HEK293 (cell line): ENCODE results near the gene ZDHHC24.

Experiments used
- CTCF ChIA-PET: fragments of 350-600 bp; formaldehyde crosslinking; extraction: SDS; loops from one replicate; lab custom pipeline; 2021; ENCODE audit warnings: antibody characterized with exemption; lab: Yijun Ruan, JAX
- POLR2A ChIA-PET: fragments of 300-600 bp; formaldehyde crosslinking; extraction: SDS; loops from one replicate; lab custom pipeline; 2020; ENCODE audit warnings: antibody characterized with exemption, inconsistent platforms; lab: Yijun Ruan, JAX
- H3K27ac ChIP-seq: fragments of 200-500 bp; sonication (Bioruptor generic); 2 replicates; pipeline ENCODE4 v1.5.1; 2014; ENCODE audit warnings: low read depth, low read length, control low read depth, inconsistent platforms; ENCODE audit errors: extremely low read depth
- H3K36me3 ChIP-seq, 2 experiments: fragments of 200-500 bp in 1 of 2; sonication (Bioruptor generic) in 1 of 2; 1 replicate in 1 of 2; 2 replicates in 1 of 2; pipeline ENCODE4 v1.5.1; 2014 to 2017; ENCODE audit warnings: inconsistent platforms in 2 of 2, low read length in 2 of 2; ENCODE audit not compliant: control insufficient read depth in 2 of 2, insufficient read depth in 1 of 2
- H3K4me1 ChIP-seq: fragments of 200-500 bp; sonication (Bioruptor generic); 2 replicates; pipeline ENCODE4 v1.5.1; 2014; ENCODE audit warnings: mild to moderate bottlenecking, low read length, inconsistent platforms; ENCODE audit not compliant: control insufficient read depth, insufficient read depth
- H3K4me3 ChIP-seq: 2 replicates; pipeline ENCODE4 v1.5.1; 2011; ENCODE audit warnings: low read depth, mild to moderate bottlenecking, control low read depth, low read length, moderate library complexity
- H3K9me3 ChIP-seq: fragments of 200-500 bp; sonication (Bioruptor generic); 2 replicates; pipeline ENCODE4 v1.5.1; 2014; ENCODE audit warnings: low read depth, low read length, inconsistent platforms; ENCODE audit not compliant: control insufficient read depth, insufficient read depth
- EGR2 ChIP-seq: fragments of 450-650 bp; formaldehyde crosslinking; IDR thresholded peaks from 2 replicates; pipeline ENCODE4 v1.5.1; 2016; ENCODE audit warnings: low read depth, missing biosample characterization, missing genetic modification characterization
- GLIS1 ChIP-seq: fragments of 450-650 bp; formaldehyde crosslinking; IDR thresholded peaks from 2 replicates; pipeline ENCODE4 v1.5.1; 2016; ENCODE audit warnings: missing biosample characterization, missing genetic modification characterization
- GLIS2 ChIP-seq: fragments of 450-650 bp; formaldehyde crosslinking; IDR thresholded peaks from 2 replicates; pipeline ENCODE4 v1.5.1; 2016; ENCODE audit warnings: missing biosample characterization, missing genetic modification characterization
- HIC1 ChIP-seq: fragments of 450-650 bp; formaldehyde crosslinking; IDR thresholded peaks from 2 replicates; pipeline ENCODE4 v1.5.1; 2016; ENCODE audit warnings: missing biosample characterization, missing genetic modification characterization
- KLF7 ChIP-seq: fragments of 450-650 bp; formaldehyde crosslinking; IDR thresholded peaks from 2 replicates; pipeline ENCODE4 v1.5.1; 2016; ENCODE audit warnings: missing biosample characterization, missing genetic modification characterization, borderline replicate concordance
- PATZ1 ChIP-seq: fragments of 450-650 bp; formaldehyde crosslinking; IDR thresholded peaks from 2 replicates; pipeline ENCODE4 v1.5.1; 2016; ENCODE audit warnings: missing biosample characterization, missing genetic modification characterization
- ZFHX2 ChIP-seq: fragments of 450-650 bp; formaldehyde crosslinking; conservative IDR thresholded peaks from 2 replicates; pipeline ENCODE4 v1.5.1; 2016; ENCODE audit warnings: missing biosample characterization, missing genetic modification characterization
- ZIC2 ChIP-seq: fragments of 450-650 bp; formaldehyde crosslinking; IDR thresholded peaks from 2 replicates; pipeline ENCODE4 v1.5.1; 2016; ENCODE audit warnings: missing biosample characterization, missing genetic modification characterization
- ZNF132 ChIP-seq: fragments of 450-650 bp; formaldehyde crosslinking; IDR thresholded peaks from 2 replicates; pipeline ENCODE4 v1.5.1; 2017; ENCODE audit warnings: missing biosample characterization, missing genetic modification characterization, borderline replicate concordance
- ZNF157 ChIP-seq: fragments of 450-650 bp; formaldehyde crosslinking; IDR thresholded peaks from 2 replicates; pipeline ENCODE4 v1.5.1; 2016; ENCODE audit warnings: missing biosample characterization, missing genetic modification characterization
- ZNF169 ChIP-seq: fragments of 450-650 bp; formaldehyde crosslinking; IDR thresholded peaks from 2 replicates; pipeline ENCODE4 v1.5.1; 2016; ENCODE audit warnings: missing biosample characterization, missing genetic modification characterization
- ZNF184 ChIP-seq: fragments of 450-650 bp; IDR thresholded peaks from 2 replicates; pipeline ENCODE4 v1.5.1; 2018; ENCODE audit warnings: missing biosample characterization, mild to moderate bottlenecking, missing genetic modification characterization
- ZNF311 ChIP-seq: fragments of 450-650 bp; formaldehyde crosslinking; IDR thresholded peaks from 2 replicates; pipeline ENCODE4 v1.5.1; 2017; ENCODE audit warnings: missing biosample characterization, missing genetic modification characterization, borderline replicate concordance
- ZNF335 ChIP-seq: fragments of 450-650 bp; formaldehyde crosslinking; conservative IDR thresholded peaks from 2 replicates; pipeline ENCODE4 v1.5.1; 2016; ENCODE audit warnings: missing biosample characterization, missing genetic modification characterization
- ZNF391 ChIP-seq: fragments of 450-650 bp; formaldehyde crosslinking; IDR thresholded peaks from 2 replicates; pipeline ENCODE4 v1.5.1; 2016; ENCODE audit warnings: low read depth, missing biosample characterization, missing genetic modification characterization, borderline replicate concordance
- ZNF600 ChIP-seq: fragments of 450-650 bp; formaldehyde crosslinking; IDR thresholded peaks from 2 replicates; pipeline ENCODE4 v1.5.1; 2016; ENCODE audit warnings: missing biosample characterization, missing genetic modification characterization
- ZNF670 ChIP-seq: fragments of 450-650 bp; formaldehyde crosslinking; IDR thresholded peaks from 2 replicates; pipeline ENCODE4 v1.5.1; 2016; ENCODE audit warnings: missing biosample characterization, missing genetic modification characterization, low read depth
- ZNF776 ChIP-seq: fragments of 450-650 bp; formaldehyde crosslinking; IDR thresholded peaks from 2 replicates; pipeline ENCODE4 v1.5.0; 2017; ENCODE audit warnings: missing biosample characterization, missing genetic modification characterization, borderline replicate concordance

Gene ZDHHC24

GRCh38 chr11:66476841-66477251 is 69.0 kb downstream of the ZDHHC24 start (continued):
- TF ChIP-seq PATZ1 (tag by site-specific recombination) (peak; percentile 35; the same call in 1 of the 2 replicates), ZIC2 (tag by site-specific recombination) (no peak), ZNF132 (tag by site-specific recombination) (no peak), HIC1 (tag by site-specific recombination) (no peak), ZNF600 (no peak), ZNF169 (tag by site-specific recombination) (no peak), ZNF157 (tag by site-specific recombination) (no peak)

GRCh38 chr11:66476173-66476840 is 69.5 kb downstream of the ZDHHC24 start:
- H3K9me3 ChIP-seq: no peaks in the 10 kb centered on the region
- no peaks in the 10 kb centered on the region for H3K4me1 ChIP-seq
- POLR2A ChIA-PET: interaction anchor here (0.9 kb wide), 1 partner anchor 10 kb away, joined by 7 read pairs; the partner anchor contains the start of gene PELI3
- no peak overlapping the region for H3K27ac ChIP-seq
- no peak overlapping the region for H3K4me3 ChIP-seq
- CTCF ChIA-PET: no interaction called here
- peaks cover 0 to 38% of the 10 kb centered on the region in 2 experiments; a peak in 2 of 3 replicates for H3K36me3 ChIP-seq
- peak; percentile 54 for TF ChIP-seq GLIS2 (tag by site-specific recombination)
- no peak for TF ChIP-seq ZNF776 (tag by site-specific recombination)
- peak; percentile 69 for TF ChIP-seq ZIC2 (tag by site-specific recombination)
- peak; percentile 58; the same call in 1 of the 2 replicates for TF ChIP-seq EGR2
- TF ChIP-seq ZNF184 (tag by site-specific recombination): no peak
- no peak for TF ChIP-seq ZNF670 (tag by site-specific recombination)
- TF ChIP-seq GLIS1 (tag by site-specific recombination): peak; percentile 61
- no peak for TF ChIP-seq ZNF391 (tag by site-specific recombination)
- TF ChIP-seq ZFHX2 (tag by site-specific recombination): peak; percentile 33; the same call in 1 of the 2 replicates

- ChIA-PET POLR2A (interaction anchor here (0.9 to 1.2 kb wide), 3 partner anchors 9 to 16 kb away, joined by 5 to 7 read pairs (median 5); partner anchors contain the start of gene PELI3), CTCF (no interaction called here)
- Histone ChIP-seq H3K36me3 (peaks cover 0 to 45% of the 10 kb centered on the region in 2 experiments; a peak in 2 of 3 replicates), H3K9me3 (no peaks in the 10 kb centered on the region), H3K27ac (no peak overlapping the region), H3K4me3 (no peak overlapping the region), H3K4me1 (no peaks in the 10 kb centered on the region)
- peak; percentile 32 for TF ChIP-seq GLIS1 (tag by site-specific recombination)
- TF ChIP-seq ZIC2 (tag by site-specific recombination): peak; percentile 57
- no peak for TF ChIP-seq ZNF311 (tag by site-specific recombination)
- TF ChIP-seq ZNF335: no peak
- no peak for TF ChIP-seq KLF7 (tag by site-specific recombination)
These were observed 70.3 kb downstream of the ZDHHC24 start for GRCh38 chr11:66475349-66476172.
